ENCODE measurements around the gene ISCU.
A peak's percentile ranks its signal among the peaks of the same experiment; 100 is the strongest.

The ISCU gene

GRCh38 chr12:108598553-108599250, 36.3 kb downstream of the ISCU start:
- H3K4me1 Mint-ChIP-seq, result no peaks in the 10 kb centered on the region
- no peak for DNase-seq (ENCODE audit: low spot score in 2 of 2)

GRCh38 chr12:108599541-108599940, 37.1 kb downstream of the ISCU start:
- Mint-ChIP-seq H3K9me3 (no peaks in the 10 kb centered on the region), H3K4me1 (no peaks in the 10 kb centered on the region), H3K27ac (no peak overlapping the region), H3K4me3 (no peak overlapping the region), H3K36me3 (no peaks in the 10 kb centered on the region)
- no peak for ATAC-seq
- no peak for DNase-seq (ENCODE audit: low spot score in 2 of 2)

More at GRCh38 chr12:108598553-108599250, 36.3 kb downstream of the ISCU start:
- peak overlapping the region; percentile 76 for H3K27ac Mint-ChIP-seq
- H3K4me3 Mint-ChIP-seq, result no peak overlapping the region
- H3K9me3 Mint-ChIP-seq, result no peaks in the 10 kb centered on the region
- no peak for ATAC-seq
- H3K36me3 Mint-ChIP-seq, result no peaks in the 10 kb centered on the region

- no peak overlapping the region for H3K27ac Mint-ChIP-seq
- ATAC-seq (no peak), DNase-seq (ENCODE audit: low spot score in 2 of 2) (no peak)
- peaks cover 6% of the 10 kb centered on the region for H3K36me3 Mint-ChIP-seq
- peaks cover 1% of the 10 kb centered on the region for H3K4me1 Mint-ChIP-seq
- H3K4me3 Mint-ChIP-seq, result no peak overlapping the region
- H3K9me3 Mint-ChIP-seq, result no peaks in the 10 kb centered on the region
Observed at GRCh38 chr12:108599948-108600701, 37.7 kb downstream of the ISCU start.

GRCh38 chr12:108600702-108601007, 38.3 kb downstream of the ISCU start:
- H3K9me3 Mint-ChIP-seq, result no peaks in the 10 kb centered on the region
- no peak overlapping the region for H3K27ac Mint-ChIP-seq
- H3K4me3 Mint-ChIP-seq, result no peak overlapping the region

GRCh38 chr12:108602209-108602705, 39.9 kb downstream of the ISCU start:
- Mint-ChIP-seq H3K9me3 (no peaks in the 10 kb centered on the region), H3K27ac (no peak overlapping the region), H3K36me3 (peaks cover 21% of the 10 kb centered on the region), H3K4me3 (no peak overlapping the region), H3K4me1 (peaks cover 15% of the 10 kb centered on the region)
- DNase-seq (ENCODE audit: low spot score in 2 of 2) (no peak), ATAC-seq (no peak)

More at GRCh38 chr12:108600702-108601007, 38.3 kb downstream of the ISCU start:
- Mint-ChIP-seq H3K4me1 (peaks cover 6% of the 10 kb centered on the region), H3K36me3 (peaks cover 11% of the 10 kb centered on the region)
- DNase-seq (ENCODE audit: low spot score in 2 of 2) (no peak), ATAC-seq (no peak)

GRCh38 chr12:108602976-108603704, 40.7 kb downstream of the ISCU start:
- H3K36me3 Mint-ChIP-seq, result peaks cover 21% of the 10 kb centered on the region
- H3K9me3 Mint-ChIP-seq, result no peaks in the 10 kb centered on the region
- ATAC-seq (no peak), DNase-seq (ENCODE audit: low spot score in 2 of 2) (no peak)
- peak overlapping the region; percentile 71 for H3K27ac Mint-ChIP-seq
- peaks cover 15% of the 10 kb centered on the region for H3K4me1 Mint-ChIP-seq
- H3K4me3 Mint-ChIP-seq, result no peak overlapping the region

GRCh38 chr12:108603743-108604142, 41.3 kb downstream of the ISCU start:
- Mint-ChIP-seq H3K36me3 (peaks cover 21% of the 10 kb centered on the region), H3K9me3 (no peaks in the 10 kb centered on the region), H3K4me1 (peaks cover 15% of the 10 kb centered on the region), H3K4me3 (no peak overlapping the region), H3K27ac (peak overlapping the region; percentile 71)
- DNase-seq (ENCODE audit: low spot score in 2 of 2) (no peak), ATAC-seq (no peak)

- ATAC-seq (no peak), DNase-seq (ENCODE audit: low spot score in 2 of 2) (no peak)
- Mint-ChIP-seq H3K36me3 (peaks cover 21% of the 10 kb centered on the region), H3K27ac (peak overlapping the region; percentile 96), H3K4me3 (no peak overlapping the region), H3K9me3 (no peaks in the 10 kb centered on the region), H3K4me1 (peaks cover 15% of the 10 kb centered on the region)
Observed at GRCh38 chr12:108604208-108604941, 42.0 kb downstream of the ISCU start.

- Mint-ChIP-seq H3K4me1 (peaks cover 15% of the 10 kb centered on the region), H3K9me3 (no peaks in the 10 kb centered on the region), H3K36me3 (peaks cover 21% of the 10 kb centered on the region), H3K27ac (peak overlapping the region; percentile 96), H3K4me3 (no peak overlapping the region)
- DNase-seq (ENCODE audit: low spot score in 2 of 2) (no peak), ATAC-seq (peak; percentile 9)
Observed at GRCh38 chr12:108605000-108605689, 42.7 kb downstream of the ISCU start.

GRCh38 chr12:108605690-108606406, 43.5 kb downstream of the ISCU start:
- DNase-seq (ENCODE audit: low spot score in 2 of 2), result no peak
- peaks cover 15% of the 10 kb centered on the region for H3K4me1 Mint-ChIP-seq
- no peaks in the 10 kb centered on the region for H3K9me3 Mint-ChIP-seq
- H3K36me3 Mint-ChIP-seq, result peaks cover 21% of the 10 kb centered on the region
- peak overlapping the region; percentile 96 for H3K27ac Mint-ChIP-seq
- ATAC-seq, result no peak
- H3K4me3 Mint-ChIP-seq, result no peak overlapping the region

- no peak for DNase-seq (ENCODE audit: low spot score in 2 of 2)
- Mint-ChIP-seq H3K4me3 (no peak overlapping the region), H3K27ac (peak overlapping the region; percentile 96), H3K4me1 (peaks cover 15% of the 10 kb centered on the region), H3K9me3 (no peaks in the 10 kb centered on the region), H3K36me3 (peaks cover 21% of the 10 kb centered on the region)
- ATAC-seq, result no peak
Observed at GRCh38 chr12:108606492-108606891, 44.1 kb downstream of the ISCU start.

- no peak for DNase-seq (ENCODE audit: low spot score in 2 of 2)
Observed at GRCh38 chr12:108607981-108608600, 45.7 kb downstream of the ISCU start.

GRCh38 chr12:108608616-108609015, 46.2 kb downstream of the ISCU start:
- ATAC-seq (no peak), DNase-seq (ENCODE audit: low spot score in 2 of 2) (no peak)
- peaks cover 25% of the 10 kb centered on the region for H3K36me3 Mint-ChIP-seq
- no peak overlapping the region for H3K27ac Mint-ChIP-seq
- no peaks in the 10 kb centered on the region for H3K9me3 Mint-ChIP-seq
- H3K4me1 Mint-ChIP-seq, result peaks cover 32% of the 10 kb centered on the region
- H3K4me3 Mint-ChIP-seq, result no peak overlapping the region

More at GRCh38 chr12:108607981-108608600, 45.7 kb downstream of the ISCU start:
- no peak for ATAC-seq
- no peaks in the 10 kb centered on the region for H3K9me3 Mint-ChIP-seq
- H3K36me3 Mint-ChIP-seq, result peaks cover 21% of the 10 kb centered on the region
- H3K4me3 Mint-ChIP-seq, result no peak overlapping the region
- peaks cover 26% of the 10 kb centered on the region for H3K4me1 Mint-ChIP-seq
- H3K27ac Mint-ChIP-seq, result no peak overlapping the region

All from stimulated activated effector memory CD8-positive, alpha-beta T cell treated with anti-CD3 and anti-CD28 coated beads, Interleukin-12 subunit alpha, Interleukin-12 subunit beta, amount 100 ng/mL, for 72 hours (primary cell).